Head of caudate nucleus (tissue), 42 donors: Measurements from ENCODE around the gene ATRNL1.
"Not testable (repeated sequence)": the region's sequence is repeated elsewhere in the genome, so short reads cannot be mapped to it uniquely, and the experiment has no call there.

Experiments
- DNase-seq, 42 donors: peaks; one replicate each; pipeline versions ENCODE4 v3.0.0 to v3.0.0-alpha.2; 2020 to 2021; ENCODE audit warnings: mixed read lengths in 7 of 42
- intact Hi-C: fragments of 100-400 bp; cut with DNase I; formaldehyde crosslinking; loops from one replicate; pipeline ENCODE4 v1.15.0; 2022

The ATRNL1 gene

GRCh38 chr10:115527682-115528081 is 434.5 kb downstream of the ATRNL1 start:
- intact Hi-C loops, DNase-seq: not testable (repeated sequence)

- DNase-seq, intact Hi-C loops: not testable (repeated sequence)
These were observed 443.2 kb downstream of the ATRNL1 start for GRCh38 chr10:115536401-115536800.

- intact Hi-C loops = no loop called here
- DNase-seq = no peak
These were observed 446.1 kb downstream of the ATRNL1 start for GRCh38 chr10:115539142-115539762.

- DNase-seq = no peak
- intact Hi-C loops = no loop called here
These were observed 462.8 kb downstream of the ATRNL1 start for GRCh38 chr10:115555887-115556402.

GRCh38 chr10:115558252-115558651 is 465.1 kb downstream of the ATRNL1 start:
- intact Hi-C loops = no loop called here
- DNase-seq = no peak

GRCh38 chr10:115566867-115567266 is 473.7 kb downstream of the ATRNL1 start:
- intact Hi-C loops = no loop called here
- no peak for DNase-seq

GRCh38 chr10:115572740-115573455 is 479.7 kb downstream of the ATRNL1 start:
- no peak for DNase-seq
- intact Hi-C loops = no loop called here

GRCh38 chr10:115580239-115580638 is 487.1 kb downstream of the ATRNL1 start:
- DNase-seq = no peak
- intact Hi-C loops = no loop called here

- no peak for DNase-seq
- intact Hi-C loops = no loop called here
These were observed 499.9 kb downstream of the ATRNL1 start for GRCh38 chr10:115593060-115593459.

GRCh38 chr10:115604627-115605026 is 511.5 kb downstream of the ATRNL1 start:
- no peak for DNase-seq
- intact Hi-C loops = no loop called here

GRCh38 chr10:115606086-115606485 is 512.9 kb downstream of the ATRNL1 start:
- intact Hi-C loops = no loop called here
- DNase-seq = no peak

GRCh38 chr10:115606741-115607140 is 513.6 kb downstream of the ATRNL1 start:
- intact Hi-C loops = no loop called here

GRCh38 chr10:115624448-115624847 is 531.3 kb downstream of the ATRNL1 start:
- DNase-seq = no peak
- intact Hi-C loops = no loop called here

More at GRCh38 chr10:115606741-115607140, 513.6 kb downstream of the ATRNL1 start:
- DNase-seq = no peak

GRCh38 chr10:115628616-115629015 is 535.5 kb downstream of the ATRNL1 start:
- no peak for DNase-seq
- intact Hi-C loops = no loop called here

- DNase-seq = no peak
- intact Hi-C loops = no loop called here
These were observed 545.1 kb downstream of the ATRNL1 start for GRCh38 chr10:115638246-115638645.

- DNase-seq = no peak
- intact Hi-C loops = no loop called here
These were observed 556.1 kb downstream of the ATRNL1 start for GRCh38 chr10:115649217-115649616.

- no peak for DNase-seq
These were observed 560.3 kb downstream of the ATRNL1 start for GRCh38 chr10:115653473-115653872.

GRCh38 chr10:115654961-115655360 is 561.8 kb downstream of the ATRNL1 start:
- no peak for DNase-seq
- intact Hi-C loops = no loop called here

More at GRCh38 chr10:115653473-115653872, 560.3 kb downstream of the ATRNL1 start:
- intact Hi-C loops = no loop called here

GRCh38 chr10:115657161-115657860 is 564.1 kb downstream of the ATRNL1 start:
- DNase-seq = no peak
- intact Hi-C loops = no loop called here

GRCh38 chr10:115659616-115660015 is 566.5 kb downstream of the ATRNL1 start:
- DNase-seq = no peak
- intact Hi-C loops = no loop called here
